ENCODE measurements around the gene ADAM12.

ADAM12 gene

GRCh38 chr10:126124046-126124445 lies 264.2 kb downstream of the ADAM12 start:
- Histone ChIP-seq H3K27me3 (ENCODE audit: control insufficient read depth, insufficient read depth, low read length) (no peaks in the 10 kb centered on the region), H3K4me1 (ENCODE audit: control insufficient read depth, insufficient read depth, low read length) (peaks cover 12% of the 10 kb centered on the region), H3K9ac (ENCODE audit: low read depth, low read length) (no peak overlapping the region), H3K4me3 (ENCODE audit: low read depth, low read length) (no peak overlapping the region), H3K36me3 (ENCODE audit: control insufficient read depth, insufficient read depth, low read length) (no peaks in the 10 kb centered on the region), H3K9me3 (ENCODE audit: control insufficient read depth, insufficient read depth, low read length) (no peaks in the 10 kb centered on the region)

- no peak overlapping the region for H3K4me3 ChIP-seq (ENCODE audit: low read depth, low read length)
- H3K9me3 ChIP-seq (ENCODE audit: control insufficient read depth, insufficient read depth, low read length), result no peaks in the 10 kb centered on the region
- H3K4me1 ChIP-seq (ENCODE audit: control insufficient read depth, insufficient read depth, low read length), result peaks cover 12% of the 10 kb centered on the region
- no peak overlapping the region for H3K9ac ChIP-seq (ENCODE audit: low read depth, low read length)
- no peaks in the 10 kb centered on the region for H3K27me3 ChIP-seq (ENCODE audit: control insufficient read depth, insufficient read depth, low read length)
- no peaks in the 10 kb centered on the region for H3K36me3 ChIP-seq (ENCODE audit: control insufficient read depth, insufficient read depth, low read length)
Measured at GRCh38 chr10:126123466-126123865, 264.8 kb downstream of the ADAM12 start.

GRCh38 chr10:126122881-126123280 lies 265.4 kb downstream of the ADAM12 start:
- Histone ChIP-seq H3K9me3 (ENCODE audit: control insufficient read depth, insufficient read depth, low read length) (no peaks in the 10 kb centered on the region), H3K9ac (ENCODE audit: low read depth, low read length) (no peak overlapping the region), H3K4me1 (ENCODE audit: control insufficient read depth, insufficient read depth, low read length) (peaks cover 12% of the 10 kb centered on the region), H3K27me3 (ENCODE audit: control insufficient read depth, insufficient read depth, low read length) (no peaks in the 10 kb centered on the region), H3K4me3 (ENCODE audit: low read depth, low read length) (no peak overlapping the region), H3K36me3 (ENCODE audit: control insufficient read depth, insufficient read depth, low read length) (no peaks in the 10 kb centered on the region)

GRCh38 chr10:126119599-126119998 lies 268.7 kb downstream of the ADAM12 start:
- peaks cover 30% of the 10 kb centered on the region for H3K4me1 ChIP-seq (ENCODE audit: control insufficient read depth, insufficient read depth, low read length)
- no peaks in the 10 kb centered on the region for H3K9me3 ChIP-seq (ENCODE audit: control insufficient read depth, insufficient read depth, low read length)
- H3K9ac ChIP-seq (ENCODE audit: low read depth, low read length), result no peak overlapping the region
- H3K4me3 ChIP-seq (ENCODE audit: low read depth, low read length), result no peak overlapping the region
- H3K36me3 ChIP-seq (ENCODE audit: control insufficient read depth, insufficient read depth, low read length), result no peaks in the 10 kb centered on the region
- H3K27me3 ChIP-seq (ENCODE audit: control insufficient read depth, insufficient read depth, low read length), result no peaks in the 10 kb centered on the region

GRCh38 chr10:126118476-126118875 lies 269.8 kb downstream of the ADAM12 start:
- no peaks in the 10 kb centered on the region for H3K27me3 ChIP-seq (ENCODE audit: control insufficient read depth, insufficient read depth, low read length)
- H3K9ac ChIP-seq (ENCODE audit: low read depth, low read length), result no peak overlapping the region
- H3K4me3 ChIP-seq (ENCODE audit: low read depth, low read length), result no peak overlapping the region
- H3K9me3 ChIP-seq (ENCODE audit: control insufficient read depth, insufficient read depth, low read length), result no peaks in the 10 kb centered on the region
- H3K36me3 ChIP-seq (ENCODE audit: control insufficient read depth, insufficient read depth, low read length), result no peaks in the 10 kb centered on the region
- peaks cover 25% of the 10 kb centered on the region for H3K4me1 ChIP-seq (ENCODE audit: control insufficient read depth, insufficient read depth, low read length)

GRCh38 chr10:126117196-126117595 lies 271.1 kb downstream of the ADAM12 start:
- H3K9ac ChIP-seq (ENCODE audit: low read depth, low read length), result no peak overlapping the region
- H3K4me1 ChIP-seq (ENCODE audit: control insufficient read depth, insufficient read depth, low read length), result peaks cover 19% of the 10 kb centered on the region
- no peaks in the 10 kb centered on the region for H3K9me3 ChIP-seq (ENCODE audit: control insufficient read depth, insufficient read depth, low read length)
- H3K27me3 ChIP-seq (ENCODE audit: control insufficient read depth, insufficient read depth, low read length), result no peaks in the 10 kb centered on the region
- no peak overlapping the region for H3K4me3 ChIP-seq (ENCODE audit: low read depth, low read length)
- no peaks in the 10 kb centered on the region for H3K36me3 ChIP-seq (ENCODE audit: control insufficient read depth, insufficient read depth, low read length)

- Histone ChIP-seq H3K9me3 (ENCODE audit: control insufficient read depth, insufficient read depth, low read length) (no peaks in the 10 kb centered on the region), H3K4me3 (ENCODE audit: low read depth, low read length) (no peak overlapping the region), H3K36me3 (ENCODE audit: control insufficient read depth, insufficient read depth, low read length) (no peaks in the 10 kb centered on the region), H3K9ac (ENCODE audit: low read depth, low read length) (no peak overlapping the region), H3K27me3 (ENCODE audit: control insufficient read depth, insufficient read depth, low read length) (no peaks in the 10 kb centered on the region), H3K4me1 (ENCODE audit: control insufficient read depth, insufficient read depth, low read length) (peaks cover 19% of the 10 kb centered on the region)
Measured at GRCh38 chr10:126115886-126116285, 272.4 kb downstream of the ADAM12 start.

GRCh38 chr10:126114884-126115555 lies 273.3 kb downstream of the ADAM12 start:
- H3K9me3 ChIP-seq (ENCODE audit: control insufficient read depth, insufficient read depth, low read length), result no peaks in the 10 kb centered on the region
- H3K36me3 ChIP-seq (ENCODE audit: control insufficient read depth, insufficient read depth, low read length), result no peaks in the 10 kb centered on the region
- no peaks in the 10 kb centered on the region for H3K27me3 ChIP-seq (ENCODE audit: control insufficient read depth, insufficient read depth, low read length)
- H3K9ac ChIP-seq (ENCODE audit: low read depth, low read length), result no peak overlapping the region
- H3K4me3 ChIP-seq (ENCODE audit: low read depth, low read length), result no peak overlapping the region
- H3K4me1 ChIP-seq (ENCODE audit: control insufficient read depth, insufficient read depth, low read length), result peaks cover 19% of the 10 kb centered on the region

- H3K27me3 ChIP-seq (ENCODE audit: control insufficient read depth, insufficient read depth, low read length), result no peaks in the 10 kb centered on the region
- no peak overlapping the region for H3K9ac ChIP-seq (ENCODE audit: low read depth, low read length)
- no peaks in the 10 kb centered on the region for H3K9me3 ChIP-seq (ENCODE audit: control insufficient read depth, insufficient read depth, low read length)
- H3K4me1 ChIP-seq (ENCODE audit: control insufficient read depth, insufficient read depth, low read length), result peaks cover 19% of the 10 kb centered on the region
- no peak overlapping the region for H3K4me3 ChIP-seq (ENCODE audit: low read depth, low read length)
- no peaks in the 10 kb centered on the region for H3K36me3 ChIP-seq (ENCODE audit: control insufficient read depth, insufficient read depth, low read length)
Measured at GRCh38 chr10:126111516-126111915, 276.8 kb downstream of the ADAM12 start.

GRCh38 chr10:126110489-126111180 lies 277.6 kb downstream of the ADAM12 start:
- Histone ChIP-seq H3K27me3 (ENCODE audit: control insufficient read depth, insufficient read depth, low read length) (no peaks in the 10 kb centered on the region), H3K36me3 (ENCODE audit: control insufficient read depth, insufficient read depth, low read length) (no peaks in the 10 kb centered on the region), H3K4me3 (ENCODE audit: low read depth, low read length) (no peak overlapping the region), H3K9me3 (ENCODE audit: control insufficient read depth, insufficient read depth, low read length) (no peaks in the 10 kb centered on the region), H3K9ac (ENCODE audit: low read depth, low read length) (no peak overlapping the region), H3K4me1 (ENCODE audit: control insufficient read depth, insufficient read depth, low read length) (peaks cover 10% of the 10 kb centered on the region)

GRCh38 chr10:126109893-126110292 lies 278.4 kb downstream of the ADAM12 start:
- Histone ChIP-seq H3K4me1 (ENCODE audit: control insufficient read depth, insufficient read depth, low read length) (peaks cover 2% of the 10 kb centered on the region), H3K36me3 (ENCODE audit: control insufficient read depth, insufficient read depth, low read length) (no peaks in the 10 kb centered on the region), H3K4me3 (ENCODE audit: low read depth, low read length) (no peak overlapping the region), H3K9me3 (ENCODE audit: control insufficient read depth, insufficient read depth, low read length) (no peaks in the 10 kb centered on the region), H3K27me3 (ENCODE audit: control insufficient read depth, insufficient read depth, low read length) (no peaks in the 10 kb centered on the region), H3K9ac (ENCODE audit: low read depth, low read length) (no peak overlapping the region)

- H3K9ac ChIP-seq (ENCODE audit: low read depth, low read length), result no peak overlapping the region
- H3K9me3 ChIP-seq (ENCODE audit: control insufficient read depth, insufficient read depth, low read length), result no peaks in the 10 kb centered on the region
Measured at GRCh38 chr10:126108693-126109092, 279.6 kb downstream of the ADAM12 start.

More at GRCh38 chr10:126108693-126109092, 279.6 kb downstream of the ADAM12 start:
- Histone ChIP-seq H3K4me3 (ENCODE audit: low read depth, low read length) (no peak overlapping the region), H3K4me1 (ENCODE audit: control insufficient read depth, insufficient read depth, low read length) (no peaks in the 10 kb centered on the region), H3K27me3 (ENCODE audit: control insufficient read depth, insufficient read depth, low read length) (no peaks in the 10 kb centered on the region), H3K36me3 (ENCODE audit: control insufficient read depth, insufficient read depth, low read length) (no peaks in the 10 kb centered on the region)

Measured in iPS-15b (cell line).